SK-N-SH (cell line): ENCODE results near the gene PWWP2B. TPM values are rescaled to one million over a fixed set of nuclear protein-coding genes. Genes with fewer than 3 reads are reported as not detected.

ENCODE experiments used
- CTCF ChIA-PET: fragments of 300-600, 350-600 bp; formaldehyde crosslinking; extraction: SDS; loops from one replicate; lab custom pipeline; 2021; lab: Yijun Ruan, JAX
- POLR2A ChIA-PET: fragments of 350-600 bp; sonication (Branson Sonifier 250); formaldehyde crosslinking; extraction: SDS; loops from one replicate; lab custom pipeline; 2020; ENCODE audit warnings: antibody characterized with exemption, inconsistent platforms; lab: Yijun Ruan, JAX
- DNase-seq: peaks from one replicate; pipeline ENCODE4 v3.0.0; 2012
- H2AFZ ChIP-seq: fragments of 200-600 bp; sonication (generic); 2 replicates; pipeline ENCODE4 v1.8.1; 2016; ENCODE audit warnings: antibody characterized with exemption, mild to moderate bottlenecking, low read depth
- H3F3A ChIP-seq: fragments of 200-600 bp; sonication (generic); replicated peaks from 2 replicates; pipeline ENCODE3; 2016; ENCODE audit warnings: antibody characterized with exemption, mild to moderate bottlenecking; ENCODE audit not compliant: insufficient read depth
- H3K27ac ChIP-seq, 2 experiments: fragments of 200-500 bp in 1 of 2; fragments of 200-600 bp in 1 of 2; sonication (Bioruptor generic) in 1 of 2; sonication (generic), shearing (Covaris generic) in 1 of 2; 2 replicates each; pipeline versions ENCODE4 v1.5.1 to v1.6.1; 2014 to 2016; ENCODE audit warnings: low read depth in 2 of 2, inconsistent platforms in 1 of 2, low read length in 1 of 2, mild to moderate bottlenecking in 1 of 2, mixed read lengths in 1 of 2
- H3K27me3 ChIP-seq: fragments of 200-600 bp; sonication (generic), shearing (Covaris generic); 2 replicates; pipeline ENCODE4 v1.6.1; 2016; ENCODE audit warnings: mixed run types; ENCODE audit not compliant: insufficient read depth
- H3K36me3 ChIP-seq, 2 experiments: fragments of 200-500 bp in 1 of 2; fragments of 200-600 bp in 1 of 2; sonication (Bioruptor generic) in 1 of 2; sonication (generic) in 1 of 2; replicated peaks in 1 of 2; 2 replicates each; pipeline versions ENCODE3 to v1.5.1; 2014 to 2016; ENCODE audit warnings: low read length in 1 of 2, mild to moderate bottlenecking in 1 of 2; ENCODE audit not compliant: insufficient read depth in 2 of 2, control insufficient read depth in 1 of 2
- H3K4me1 ChIP-seq, 2 experiments: fragments of 200-500 bp in 1 of 2; fragments of 200-600 bp in 1 of 2; sonication (Bioruptor generic) in 1 of 2; sonication (generic), shearing (Covaris generic) in 1 of 2; 2 replicates each; pipeline versions ENCODE4 v1.5.1 to v1.6.1; 2014 to 2016; ENCODE audit warnings: low read depth in 1 of 2, low read length in 1 of 2, mixed run types in 1 of 2; ENCODE audit not compliant: insufficient read depth in 2 of 2, control insufficient read depth in 1 of 2
- H3K4me2 ChIP-seq: fragments of 200-600 bp; sonication (generic), shearing (Covaris generic); 2 replicates; pipeline ENCODE4 v1.6.1; 2017; ENCODE audit warnings: mixed run types
- H3K4me3 ChIP-seq, 2 experiments: fragments of 200-500 bp in 1 of 2; fragments of 200-600 bp in 1 of 2; sonication (Bioruptor generic) in 1 of 2; sonication (generic), shearing (Covaris generic) in 1 of 2; 2 replicates each; pipeline versions ENCODE4 v1.5.1 to v1.8.1; 2014 to 2016; ENCODE audit warnings: low read depth in 2 of 2, inconsistent platforms in 1 of 2, low read length in 1 of 2, mild to moderate bottlenecking in 1 of 2, mixed read lengths in 1 of 2, moderate library complexity in 1 of 2
- H3K79me2 ChIP-seq: fragments of 200-600 bp; sonication (generic); 2 replicates; pipeline ENCODE4 v1.8.1; 2017; ENCODE audit warnings: mild to moderate bottlenecking; ENCODE audit not compliant: insufficient read depth
- H3K9ac ChIP-seq: fragments of 200-600 bp; sonication (generic); 2 replicates; pipeline ENCODE4 v1.6.1; 2017; ENCODE audit warnings: mixed run types
- H3K9me2 ChIP-seq: fragments of 200-600 bp; sonication (generic); 2 replicates; pipeline ENCODE4 v1.6.1; 2017; ENCODE audit warnings: mixed run types
- H3K9me3 ChIP-seq: fragments of 200-600 bp; sonication (generic); 2 replicates; pipeline ENCODE4 v1.6.1; 2017; ENCODE audit warnings: mixed run types, mild to moderate bottlenecking, moderate library complexity
- H4K20me1 ChIP-seq: fragments of 200-600 bp; sonication (generic); 2 replicates; pipeline ENCODE4 v1.6.1; 2017; ENCODE audit warnings: mild to moderate bottlenecking, mixed run types; ENCODE audit not compliant: insufficient read depth
- CHD2 ChIP-seq: fragments of 150-350 bp; IDR thresholded peaks from 2 replicates; pipeline ENCODE4 v1.6.1; 2018; ENCODE audit warnings: low read length; ENCODE audit not compliant: partially characterized antibody
- CTCF ChIP-seq: fragments of 200-600 bp; sonication (generic); IDR thresholded peaks from 2 replicates; pipeline ENCODE4 v1.6.1; 2017; ENCODE audit warnings: antibody characterized with exemption, mild to moderate bottlenecking, moderate library complexity
- ELF1 ChIP-seq: IDR thresholded peaks from 2 replicates; pipeline ENCODE4 v1.4.0; 2012
- EZH2phosphoT487 ChIP-seq: fragments of 200-600 bp; sonication (generic); IDR thresholded peaks from 2 replicates; pipeline ENCODE4 v1.6.1; 2017; ENCODE audit warnings: low read depth, mixed run types, mild to moderate bottlenecking, antibody characterized with exemption, moderate library complexity, borderline replicate concordance
- FOSL2 ChIP-seq: IDR thresholded peaks from 2 replicates; pipeline ENCODE4 v1.4.0; 2012; ENCODE audit warnings: low read depth, mild to moderate bottlenecking, moderate library complexity, borderline replicate concordance
- FOXJ3 ChIP-seq: sonication (generic); formaldehyde crosslinking; IDR thresholded peaks from 2 replicates; pipeline ENCODE4 v1.5.1; 2020; ENCODE audit warnings: mild to moderate bottlenecking, missing genetic modification reagents
- FOXM1 ChIP-seq: IDR thresholded peaks from 2 replicates; pipeline ENCODE4 v1.4.0; 2012; ENCODE audit warnings: low read depth, mild to moderate bottlenecking
- GATA2 ChIP-seq: sonication (generic); formaldehyde crosslinking; IDR thresholded peaks from 2 replicates; pipeline ENCODE4 v1.5.0; 2020; ENCODE audit warnings: mild to moderate bottlenecking, missing genetic modification reagents
- IRF3 ChIP-seq: fragments of 150-350 bp; IDR thresholded peaks from 2 replicates; pipeline ENCODE4 v1.6.1; 2016; ENCODE audit warnings: mild to moderate bottlenecking, low read depth, low read length
- MAX ChIP-seq: IDR thresholded peaks from 2 replicates; pipeline ENCODE4 v1.4.0; 2012; ENCODE audit warnings: low read depth
- MEF2A ChIP-seq: IDR thresholded peaks from 2 replicates; pipeline ENCODE4 v1.4.0; 2012; ENCODE audit warnings: low read depth, borderline replicate concordance
- NFIC ChIP-seq: IDR thresholded peaks from 2 replicates; pipeline ENCODE4 v1.4.0; 2012; ENCODE audit warnings: borderline replicate concordance
- NRF1 ChIP-seq: IDR thresholded peaks from 2 replicates; pipeline ENCODE4 v1.6.1; 2012; ENCODE audit warnings: low read depth, mild to moderate bottlenecking, low read length
- POLR2AphosphoS5 ChIP-seq: IDR thresholded peaks from 2 replicates; pipeline ENCODE4 v1.6.1; 2012; ENCODE audit warnings: low read depth, low read length
- RAD21 ChIP-seq: IDR thresholded peaks from 2 replicates; pipeline ENCODE4 v1.6.1; 2012; ENCODE audit warnings: mild to moderate bottlenecking, low read length
- RCOR1 ChIP-seq: fragments of 150-350 bp; IDR thresholded peaks from 2 replicates; pipeline ENCODE4 v1.6.1; 2017; ENCODE audit warnings: antibody characterized with exemption, low read length
- RFX5 ChIP-seq: IDR thresholded peaks from 2 replicates; pipeline ENCODE4 v1.6.1; 2012; ENCODE audit warnings: mild to moderate bottlenecking, improper control_type of control experiment, low read length
- RXRA ChIP-seq: IDR thresholded peaks from 2 replicates; pipeline ENCODE4 v1.4.0; 2012; ENCODE audit warnings: low read depth, mild to moderate bottlenecking, borderline replicate concordance
- SMC3 ChIP-seq: IDR thresholded peaks from 2 replicates; pipeline ENCODE4 v1.6.1; 2012; ENCODE audit warnings: low read depth, low read length, improper control_type of control experiment
- TAF1 ChIP-seq: IDR thresholded peaks from 2 replicates; pipeline ENCODE4 v1.6.1; 2012; ENCODE audit warnings: low read depth, mild to moderate bottlenecking, low read length, moderate library complexity, borderline replicate concordance
- TCF12 ChIP-seq: IDR thresholded peaks from 2 replicates; pipeline ENCODE4 v1.4.0; 2012
- USF2 ChIP-seq: fragments of 150-350 bp; IDR thresholded peaks from 2 replicates; pipeline ENCODE4 v1.6.1; 2017; ENCODE audit warnings: antibody characterized with exemption, low read length, low read depth, borderline replicate concordance
- ZBTB33 ChIP-seq: IDR thresholded peaks from 2 replicates; pipeline ENCODE4 v1.4.0; 2012; ENCODE audit warnings: low read depth, borderline replicate concordance
- WGBS: methylation state at CpG from one replicate; pipeline ENCODE4 v1.1.6; 2017; ENCODE audit warnings: low lambda C conversion rate; 5-methylcytosine and 5-hydroxymethylcytosine counted together
- polyA plus RNA-seq, 3 experiments: library from polyadenylated mRNA; depleted of rRNA; stranded (reverse); fragments of >200 nt; gene quantifications; 2 replicates each; pipeline ENCODE4 v1.2.3, GENCODE V29; 2012

Gene PWWP2B
- polyA plus RNA-seq, 1 of the 3 experiments (the other 2 are of a cell fraction), result 2.4 TPM

GRCh38 chr10:132427939-132428367 is 31.0 kb downstream of the PWWP2B start:
- POLR2A ChIA-PET, result no interaction called here
- Histone ChIP-seq H3K79me2 (no peaks in the 10 kb centered on the region), H3K9ac (no peak overlapping the region), H3F3A (no peaks in the 10 kb centered on the region), H3K4me1 (peaks cover 0 to 19% of the 10 kb centered on the region in 2 experiments; a peak in 1 of 4 replicates), H3K9me3 (no peaks in the 10 kb centered on the region), H3K27ac (no peak overlapping the region), H3K4me3 (no peak overlapping the region), H4K20me1 (no peaks in the 10 kb centered on the region), H3K27me3 (no peaks in the 10 kb centered on the region), H3K9me2 (no peaks in the 10 kb centered on the region), H3K4me2 (no peak overlapping the region), H2AFZ (no peak overlapping the region), H3K36me3 (no peaks in the 10 kb centered on the region)
- TF ChIP-seq FOXJ3 (CRISPR knock-in tag) (no peak), USF2 (no peak), NFIC (no peak), EZH2phosphoT487 (no peak), TCF12 (no peak), SMC3 (no peak), POLR2AphosphoS5 (no peak), NRF1 (no peak), TAF1 (no peak), IRF3 (no peak), RAD21 (no peak), GATA2 (no peak), MEF2A (no peak), CTCF (no peak), ELF1 (no peak)
- no peak for DNase-seq
- WGBS, result 94% methylated on average over 2 of the region's 2 CpGs
- CTCF ChIA-PET, result no interaction called here

- H3K9ac ChIP-seq, result no peak overlapping the region
- 89% methylated on average over 6 of the region's 11 CpGs for WGBS
- H4K20me1 ChIP-seq, result no peaks in the 10 kb centered on the region
- no peak overlapping the region for H3K4me3 ChIP-seq
- no peaks in the 10 kb centered on the region for H3K9me2 ChIP-seq
- CTCF ChIA-PET, result no interaction called here
- POLR2A ChIA-PET, result no interaction called here
- H2AFZ ChIP-seq, result no peak overlapping the region
- H3F3A ChIP-seq, result no peaks in the 10 kb centered on the region
- DNase-seq, result no peak
- no peak overlapping the region for H3K4me2 ChIP-seq
- no peaks in the 10 kb centered on the region for H3K9me3 ChIP-seq
- H3K4me1 ChIP-seq, result peaks cover 0 to 16% of the 10 kb centered on the region in 2 experiments; a peak in 1 of 4 replicates
- H3K27ac ChIP-seq, result no peak overlapping the region
- no peaks in the 10 kb centered on the region for H3K27me3 ChIP-seq
- no peaks in the 10 kb centered on the region for H3K79me2 ChIP-seq
- H3K36me3 ChIP-seq, result no peaks in the 10 kb centered on the region
- no peak for TF ChIP-seq IRF3
- TF ChIP-seq CHD2, result no peak
- TF ChIP-seq FOXJ3 (CRISPR knock-in tag), result no peak
- no peak for TF ChIP-seq FOXM1
- TF ChIP-seq MAX, result no peak
- no peak for TF ChIP-seq ZBTB33
- no peak for TF ChIP-seq FOSL2
- no peak for TF ChIP-seq RFX5
- TF ChIP-seq RAD21, result no peak
- TF ChIP-seq RXRA, result no peak
- no peak for TF ChIP-seq RCOR1
Observed at GRCh38 chr10:132428486-132428995, 31.5 kb downstream of the PWWP2B start.
